Esophagus muscularis mucosa (tissue), 4 donors: ENCODE results near the gene ZBTB22.

ENCODE experiments used
- CTCF ChIP-seq, 3 experiments: fragments of 200-600 bp in 2 of 3; fragments of 450-650 bp in 1 of 3; sonication (generic) in 2 of 3; IDR thresholded peaks; one replicate each; pipeline ENCODE4 v1.5.1; 2017 to 2019; ENCODE audit warnings: antibody characterized with exemption in 3 of 3, mild to moderate bottlenecking in 2 of 3, moderate library complexity in 1 of 3
- EP300 ChIP-seq: sonication (generic); formaldehyde crosslinking; IDR thresholded peaks from one replicate; pipeline ENCODE4 v1.6.1; 2017; ENCODE audit warnings: antibody characterized with exemption
- POLR2AphosphoS5 ChIP-seq, 2 donors: sonication (generic); formaldehyde crosslinking; IDR thresholded peaks; one replicate each; pipeline ENCODE4 v1.6.1; 2017; ENCODE audit warnings: antibody characterized with exemption in 2 of 2

GRCh38 chr6:33272275-33273128 lies 45.0 kb downstream of the ZBTB22 start:
- TF ChIP-seq CTCF (IDR thresholded peaks at IDR 0.05) = no peak
- no peak for TF ChIP-seq POLR2AphosphoS5 (IDR thresholded peaks at IDR 0.05)
- TF ChIP-seq EP300 = no peak
